ENCODE measurements around the gene KIF26B.

GRCh38 chr1:245322673-245323072 lies 167.9 kb downstream of the KIF26B start:
- TF ChIP-seq GRHL2 (CRISPR knock-in tag; IDR thresholded peaks at IDR 0.05; ENCODE audit: insufficient replicate concordance, severe bottlenecking) (no peak), CTCF (IDR thresholded peaks at IDR 0.05) (no peak), ATF3 (CRISPR knock-in tag; conservative IDR thresholded peaks at IDR 0.05) (no peak), E2F5 (CRISPR knock-in tag; IDR thresholded peaks at IDR 0.05) (no peak), RELA (CRISPR knock-in tag; IDR thresholded peaks at IDR 0.05; ENCODE audit: borderline replicate concordance) (no peak), FOXP1 (CRISPR knock-in tag; IDR thresholded peaks at IDR 0.05; ENCODE audit: borderline replicate concordance) (no peak), FOXP4 (CRISPR knock-in tag; IDR thresholded peaks at IDR 0.05) (no peak), KAT7 (CRISPR knock-in tag; IDR thresholded peaks at IDR 0.05; ENCODE audit: borderline replicate concordance) (no peak), USF2 (CRISPR knock-in tag; IDR thresholded peaks at IDR 0.05) (no peak), ZNF138 (CRISPR knock-in tag; conservative IDR thresholded peaks at IDR 0.05) (no peak), ATF1 (CRISPR knock-in tag; IDR thresholded peaks at IDR 0.05) (no peak), ZNF423 (CRISPR knock-in tag; IDR thresholded peaks at IDR 0.05) (no peak)
